GM23338 (cell line): ENCODE data around the gene GSG1. TPM values are rescaled to one million over a fixed set of nuclear protein-coding genes. Genes with fewer than 3 reads are reported as not detected.

Experiments
- ATAC-seq: fragments of 200-7000 bp; cut with Tn5 transposase; 3 replicates; pipeline ENCODE4 v1.9.1; 2020
- DNase-seq: peaks from one replicate; pipeline ENCODE4 v3.0.0-alpha.2; 2015; ENCODE audit warnings: low spot score
- H2AFZ ChIP-seq: fragments of 200-600 bp; sonication (generic); 2 replicates; pipeline ENCODE4 v1.8.0; 2016; ENCODE audit warnings: antibody characterized with exemption, mild to moderate bottlenecking, moderate library complexity
- H3F3A ChIP-seq: fragments of 200-600 bp; sonication (generic); replicated peaks from 2 replicates; pipeline ENCODE4 v1.8.0; 2017; ENCODE audit warnings: antibody characterized with exemption, mixed run types, low read depth
- H3K27ac ChIP-seq: fragments of 200-600 bp; sonication (generic); 2 replicates; pipeline ENCODE4 v1.6.1; 2016; ENCODE audit warnings: low read depth
- H3K27me3 ChIP-seq: fragments of 200-600 bp; sonication (generic); 2 replicates; pipeline ENCODE4 v1.8.0; 2016; ENCODE audit warnings: mild to moderate bottlenecking, mixed run types, moderate library complexity; ENCODE audit not compliant: insufficient read depth
- H3K36me3 ChIP-seq: fragments of 200-600 bp; sonication (generic); 2 replicates; pipeline ENCODE4 v1.8.0; 2016; ENCODE audit warnings: mild to moderate bottlenecking; ENCODE audit not compliant: insufficient read depth
- H3K4me1 ChIP-seq: fragments of 200-600 bp; sonication (generic); 2 replicates; pipeline ENCODE4 v1.8.0; 2016; ENCODE audit warnings: mild to moderate bottlenecking, moderate library complexity; ENCODE audit not compliant: insufficient read depth
- H3K4me2 ChIP-seq: fragments of 200-600 bp; sonication (generic); 2 replicates; pipeline ENCODE4 v1.7.1; 2017; ENCODE audit warnings: mixed run types
- H3K4me3 ChIP-seq: fragments of 200-600 bp; sonication (generic); 2 replicates; pipeline ENCODE4 v1.6.1; 2016; ENCODE audit warnings: mixed run types
- H3K79me2 ChIP-seq: fragments of 200-600 bp; sonication (generic); replicated peaks from 2 replicates; pipeline ENCODE4 v1.8.0; 2017; ENCODE audit warnings: mild to moderate bottlenecking; ENCODE audit not compliant: insufficient read depth
- H3K9me2 ChIP-seq: fragments of 200-600 bp; sonication (generic); 2 replicates; pipeline ENCODE4 v1.8.0; 2017; ENCODE audit not compliant: insufficient read depth
- H4K20me1 ChIP-seq: fragments of 200-600 bp; sonication (generic); replicated peaks from 2 replicates; pipeline ENCODE4 v1.8.0; 2017; ENCODE audit warnings: mild to moderate bottlenecking; ENCODE audit not compliant: insufficient read depth
- H3K27ac Mint-ChIP-seq: 2 replicates; pipeline ENCODE4 v1.8.0; 2020; ENCODE audit warnings: inconsistent platforms, mild to moderate bottlenecking, moderate library complexity, mixed read lengths
- H3K27me3 Mint-ChIP-seq: 3 replicates; pipeline ENCODE4 v1.8.0; 2022; ENCODE audit warnings: low read depth, mild to moderate bottlenecking, moderate library complexity, mixed read lengths, inconsistent platforms; ENCODE audit not compliant: insufficient read depth, poor library complexity
- H3K36me3 Mint-ChIP-seq: 3 replicates; pipeline ENCODE4 v1.8.0; 2021; ENCODE audit warnings: low read depth, mild to moderate bottlenecking, inconsistent platforms, moderate library complexity, mixed read lengths
- H3K4me1 Mint-ChIP-seq: 3 replicates; pipeline ENCODE4 v1.8.0; 2020; ENCODE audit warnings: mild to moderate bottlenecking, inconsistent platforms, mixed read lengths
- H3K4me3 Mint-ChIP-seq: 3 replicates; pipeline ENCODE4 v1.8.0; 2021; ENCODE audit warnings: moderate library complexity, mild to moderate bottlenecking, inconsistent platforms, mixed read lengths
- H3K9me3 Mint-ChIP-seq: 3 replicates; pipeline ENCODE4 v1.8.0; 2020; ENCODE audit warnings: moderate library complexity, mild to moderate bottlenecking, inconsistent platforms, mixed read lengths
- CREB1 ChIP-seq: fragments of 250-450 bp; sonication (Bioruptor Pico); IDR thresholded peaks from 2 replicates; pipeline ENCODE4 v1.5.0; 2020; ENCODE audit warnings: low read depth, mild to moderate bottlenecking, moderate library complexity
- EZH2 ChIP-seq: fragments of 200-600 bp; sonication (generic); IDR thresholded peaks from one replicate; pipeline ENCODE4 v1.8.0; 2017; ENCODE audit warnings: antibody characterized with exemption, mild to moderate bottlenecking, low read depth; ENCODE audit not compliant: unreplicated experiment
- EZH2phosphoT487 ChIP-seq: fragments of 200-600 bp; sonication (generic); IDR thresholded peaks from one replicate; pipeline ENCODE4 v1.8.1; 2018; ENCODE audit warnings: antibody characterized with exemption; ENCODE audit not compliant: unreplicated experiment
- JUNB ChIP-seq: IDR thresholded peaks from one replicate; pipeline ENCODE4 v1.6.1; 2016; ENCODE audit warnings: antibody characterized with exemption; ENCODE audit not compliant: unreplicated experiment
- POLR2AphosphoS5 ChIP-seq: IDR thresholded peaks from 2 replicates; pipeline ENCODE4 v1.6.1; 2016; ENCODE audit warnings: antibody characterized with exemption, low read depth
- STAT1 ChIP-seq: IDR thresholded peaks from one replicate; pipeline ENCODE4 v1.6.1; 2016; ENCODE audit warnings: antibody characterized with exemption; ENCODE audit not compliant: unreplicated experiment
- ZNF114 ChIP-seq: fragments of 250-450 bp; sonication (Bioruptor Pico); IDR thresholded peaks from 2 replicates; pipeline ENCODE4 v1.5.0; 2020; ENCODE audit warnings: mild to moderate bottlenecking, moderate library complexity
- polyA plus RNA-seq: library from polyadenylated mRNA; unstranded; fragments of >200 nt; fragmentation: Nextera tagmentation; extraction: Ambion mirVana; gene quantifications from 2 replicates; pipeline ENCODE4 v1.2.1, GENCODE V29; 2016
- total RNA-seq: library from RNA; depleted of rRNA; stranded (reverse); fragments of >200 nt; shearing (Covaris generic); gene quantifications from 2 replicates; pipeline ENCODE4 v1.2.3, GENCODE V29; 2014
- TF ChIP-seq, protein P1 (sequence below): IDR thresholded peaks from one replicate; pipeline ENCODE4 v1.6.1; 2018; ENCODE audit warnings: antibody characterized with exemption; ENCODE audit not compliant: unreplicated experiment
- TF ChIP-seq, protein P2 (sequence below), 2 experiments: fragments of 200-600 bp in 1 of 2; sonication (generic) in 1 of 2; conservative IDR thresholded peaks; 2 replicates each; pipeline versions ENCODE4 v1.5.1 to v1.6.1; 2016 to 2017; ENCODE audit warnings: antibody characterized with exemption in 2 of 2, low read depth in 2 of 2, mild to moderate bottlenecking in 2 of 2, moderate library complexity in 1 of 2
- TF ChIP-seq, protein P3 (sequence below): IDR thresholded peaks from 2 replicates; pipeline ENCODE4 v1.6.1; 2016; ENCODE audit warnings: antibody characterized with exemption

GSG1 gene
- total and polyA plus RNA-seq, 2 experiments from 2014 or later = 0.17 to 0.63 TPM

DNA sequence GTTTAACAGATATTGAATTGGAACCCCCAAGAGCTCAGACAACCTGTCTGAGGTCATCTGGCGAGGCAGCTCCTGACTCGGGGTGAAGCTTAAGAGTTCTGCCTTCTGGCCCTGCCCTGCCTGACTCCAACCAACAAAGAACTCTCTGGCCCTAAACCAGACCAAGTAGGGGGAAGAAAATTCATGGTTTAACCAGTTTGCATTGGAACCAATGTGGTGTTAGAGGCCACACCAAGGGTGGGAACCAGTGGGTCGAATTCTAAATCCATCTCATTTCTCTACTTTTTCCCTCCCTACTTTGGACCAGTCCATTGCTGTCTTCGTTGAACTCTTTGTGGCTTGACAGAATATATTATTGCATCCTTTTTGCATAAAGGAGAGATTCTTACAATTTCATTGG, 30.4 kb upstream of the GSG1 start (continued):
- TF ChIP-seq EZH2phosphoT487 (no peak), EZH2 (no peak), ZNF114 (CRISPR knock-in tag) (no peak), POLR2AphosphoS5 (no peak)
- TF ChIP-seq, protein P1, sequence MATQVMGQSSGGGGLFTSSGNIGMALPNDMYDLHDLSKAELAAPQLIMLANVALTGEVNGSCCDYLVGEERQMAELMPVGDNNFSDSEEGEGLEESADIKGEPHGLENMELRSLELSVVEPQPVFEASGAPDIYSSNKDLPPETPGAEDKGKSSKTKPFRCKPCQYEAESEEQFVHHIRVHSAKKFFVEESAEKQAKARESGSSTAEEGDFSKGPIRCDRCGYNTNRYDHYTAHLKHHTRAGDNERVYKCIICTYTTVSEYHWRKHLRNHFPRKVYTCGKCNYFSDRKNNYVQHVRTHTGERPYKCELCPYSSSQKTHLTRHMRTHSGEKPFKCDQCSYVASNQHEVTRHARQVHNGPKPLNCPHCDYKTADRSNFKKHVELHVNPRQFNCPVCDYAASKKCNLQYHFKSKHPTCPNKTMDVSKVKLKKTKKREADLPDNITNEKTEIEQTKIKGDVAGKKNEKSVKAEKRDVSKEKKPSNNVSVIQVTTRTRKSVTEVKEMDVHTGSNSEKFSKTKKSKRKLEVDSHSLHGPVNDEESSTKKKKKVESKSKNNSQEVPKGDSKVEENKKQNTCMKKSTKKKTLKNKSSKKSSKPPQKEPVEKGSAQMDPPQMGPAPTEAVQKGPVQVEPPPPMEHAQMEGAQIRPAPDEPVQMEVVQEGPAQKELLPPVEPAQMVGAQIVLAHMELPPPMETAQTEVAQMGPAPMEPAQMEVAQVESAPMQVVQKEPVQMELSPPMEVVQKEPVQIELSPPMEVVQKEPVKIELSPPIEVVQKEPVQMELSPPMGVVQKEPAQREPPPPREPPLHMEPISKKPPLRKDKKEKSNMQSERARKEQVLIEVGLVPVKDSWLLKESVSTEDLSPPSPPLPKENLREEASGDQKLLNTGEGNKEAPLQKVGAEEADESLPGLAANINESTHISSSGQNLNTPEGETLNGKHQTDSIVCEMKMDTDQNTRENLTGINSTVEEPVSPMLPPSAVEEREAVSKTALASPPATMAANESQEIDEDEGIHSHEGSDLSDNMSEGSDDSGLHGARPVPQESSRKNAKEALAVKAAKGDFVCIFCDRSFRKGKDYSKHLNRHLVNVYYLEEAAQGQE = no peak

DNA sequence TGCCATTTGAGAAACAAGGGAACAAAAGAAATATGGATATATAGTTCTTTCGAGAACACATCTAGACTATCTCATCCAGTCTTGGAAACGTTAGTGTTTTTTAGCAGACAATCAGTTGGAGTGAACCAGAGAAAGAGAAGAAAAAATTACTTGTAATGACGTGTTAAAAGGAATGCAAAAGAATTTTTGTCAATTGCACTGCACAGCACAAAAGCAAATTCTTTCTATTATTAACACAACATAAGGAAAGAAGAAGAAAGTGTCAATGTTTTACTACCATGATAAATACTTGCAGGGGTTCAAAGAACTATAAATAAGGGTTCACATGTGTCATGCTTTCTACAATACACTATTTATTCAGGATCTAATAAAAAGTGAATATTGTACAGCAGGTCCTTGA, 27.5 kb upstream of the GSG1 start:
- Histone ChIP-seq H3K9me2 (no peaks in the 10 kb centered on the region), H3K4me1 (peaks cover 8% of the 10 kb centered on the region), H2AFZ (no peak overlapping the region), H4K20me1 (no peaks in the 10 kb centered on the region), H3K4me3 (no peak overlapping the region), H3K4me2 (no peak overlapping the region), H3K79me2 (no peaks in the 10 kb centered on the region), H3F3A (no peaks in the 10 kb centered on the region), H3K36me3 (no peaks in the 10 kb centered on the region), H3K27ac (no peak overlapping the region), H3K27me3 (no peaks in the 10 kb centered on the region)
- DNase-seq (no peak), ATAC-seq (no peak)
- Mint-ChIP-seq H3K36me3 (no peaks in the 10 kb centered on the region), H3K27ac (no peak overlapping the region), H3K27me3 (peaks cover 2% of the 10 kb centered on the region), H3K4me1 (peaks cover 8% of the 10 kb centered on the region), H3K4me3 (no peak overlapping the region), H3K9me3 (no peaks in the 10 kb centered on the region)
- TF ChIP-seq, protein P2, sequence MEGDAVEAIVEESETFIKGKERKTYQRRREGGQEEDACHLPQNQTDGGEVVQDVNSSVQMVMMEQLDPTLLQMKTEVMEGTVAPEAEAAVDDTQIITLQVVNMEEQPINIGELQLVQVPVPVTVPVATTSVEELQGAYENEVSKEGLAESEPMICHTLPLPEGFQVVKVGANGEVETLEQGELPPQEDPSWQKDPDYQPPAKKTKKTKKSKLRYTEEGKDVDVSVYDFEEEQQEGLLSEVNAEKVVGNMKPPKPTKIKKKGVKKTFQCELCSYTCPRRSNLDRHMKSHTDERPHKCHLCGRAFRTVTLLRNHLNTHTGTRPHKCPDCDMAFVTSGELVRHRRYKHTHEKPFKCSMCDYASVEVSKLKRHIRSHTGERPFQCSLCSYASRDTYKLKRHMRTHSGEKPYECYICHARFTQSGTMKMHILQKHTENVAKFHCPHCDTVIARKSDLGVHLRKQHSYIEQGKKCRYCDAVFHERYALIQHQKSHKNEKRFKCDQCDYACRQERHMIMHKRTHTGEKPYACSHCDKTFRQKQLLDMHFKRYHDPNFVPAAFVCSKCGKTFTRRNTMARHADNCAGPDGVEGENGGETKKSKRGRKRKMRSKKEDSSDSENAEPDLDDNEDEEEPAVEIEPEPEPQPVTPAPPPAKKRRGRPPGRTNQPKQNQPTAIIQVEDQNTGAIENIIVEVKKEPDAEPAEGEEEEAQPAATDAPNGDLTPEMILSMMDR (conservative IDR thresholded peaks at IDR 0.05; ENCODE audit: low read depth in 2 of 2) = no peak
- no peak for TF ChIP-seq JUNB
- TF ChIP-seq ZNF114 (CRISPR knock-in tag) = no peak
- TF ChIP-seq POLR2AphosphoS5 = no peak
- TF ChIP-seq EZH2 = no peak
- TF ChIP-seq, protein P3, sequence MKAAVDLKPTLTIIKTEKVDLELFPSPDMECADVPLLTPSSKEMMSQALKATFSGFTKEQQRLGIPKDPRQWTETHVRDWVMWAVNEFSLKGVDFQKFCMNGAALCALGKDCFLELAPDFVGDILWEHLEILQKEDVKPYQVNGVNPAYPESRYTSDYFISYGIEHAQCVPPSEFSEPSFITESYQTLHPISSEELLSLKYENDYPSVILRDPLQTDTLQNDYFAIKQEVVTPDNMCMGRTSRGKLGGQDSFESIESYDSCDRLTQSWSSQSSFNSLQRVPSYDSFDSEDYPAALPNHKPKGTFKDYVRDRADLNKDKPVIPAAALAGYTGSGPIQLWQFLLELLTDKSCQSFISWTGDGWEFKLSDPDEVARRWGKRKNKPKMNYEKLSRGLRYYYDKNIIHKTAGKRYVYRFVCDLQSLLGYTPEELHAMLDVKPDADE = no peak
- TF ChIP-seq, protein P1 = no peak
- TF ChIP-seq CREB1 = no peak
- no peak for TF ChIP-seq STAT1
